DND-41 (cell line): Measurements from ENCODE around the gene ACSL1.

Experiments
- CTCF ChIP-seq: IDR thresholded peaks from 2 replicates; pipeline ENCODE4 v1.5.1; 2012; ENCODE audit warnings: borderline replicate concordance, low read length, moderate library complexity, mild to moderate bottlenecking; ENCODE audit not compliant: poor library complexity, severe bottlenecking; ENCODE audit errors: extremely low read depth
- EZH2 ChIP-seq: IDR thresholded peaks from 3 replicates; pipeline ENCODE4 v1.6.1; 2012; ENCODE audit warnings: borderline replicate concordance, low read depth, mild to moderate bottlenecking, moderate library complexity, low read length, inconsistent platforms; ENCODE audit not compliant: severe bottlenecking

DNA sequence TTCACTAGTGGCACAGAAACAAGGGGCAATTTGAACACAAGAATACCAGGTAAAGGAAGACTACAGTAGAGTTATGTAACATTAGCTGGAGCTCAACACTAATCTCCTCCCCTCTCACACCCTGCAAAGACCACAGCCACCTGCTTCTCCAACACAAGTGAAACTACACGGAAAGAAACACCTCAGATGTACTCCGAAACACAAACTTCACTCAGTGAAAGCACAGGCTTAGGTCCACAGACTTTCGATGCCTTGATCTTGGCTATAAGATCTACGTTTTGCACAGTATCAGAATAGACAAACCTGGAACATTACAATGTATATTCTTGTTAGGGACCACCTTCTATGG lies 7.6 kb downstream of the ACSL1 start:
- TF ChIP-seq CTCF (no peak), EZH2 (no peak)
